ENCODE data around the gene PLA2G15.

- no peak for TF ChIP-seq CTCF (IDR thresholded peaks at IDR 0.05)
- TF ChIP-seq POLR2A (IDR thresholded peaks at IDR 0.05), result no peak
Observed at GRCh38 chr16:68202091-68202519, 43.1 kb upstream of the PLA2G15 start.

Measured in adrenal gland (tissue), 5 donors.